SIG-M5 (cell line): Measurements from ENCODE around the gene CRK.
"Not testable (repeated sequence)": the region's sequence is repeated elsewhere in the genome, so short reads cannot be mapped to it uniquely, and the experiment has no call there.

ENCODE experiments used
- DNase-seq: peaks from one replicate; lab custom pipeline; 2025; lab: John Stamatoyannopoulos, UW

CRK gene

GRCh38 chr17:1423456-1424135 is 32.4 kb downstream of the CRK start:
- no peak for DNase-seq

DNA sequence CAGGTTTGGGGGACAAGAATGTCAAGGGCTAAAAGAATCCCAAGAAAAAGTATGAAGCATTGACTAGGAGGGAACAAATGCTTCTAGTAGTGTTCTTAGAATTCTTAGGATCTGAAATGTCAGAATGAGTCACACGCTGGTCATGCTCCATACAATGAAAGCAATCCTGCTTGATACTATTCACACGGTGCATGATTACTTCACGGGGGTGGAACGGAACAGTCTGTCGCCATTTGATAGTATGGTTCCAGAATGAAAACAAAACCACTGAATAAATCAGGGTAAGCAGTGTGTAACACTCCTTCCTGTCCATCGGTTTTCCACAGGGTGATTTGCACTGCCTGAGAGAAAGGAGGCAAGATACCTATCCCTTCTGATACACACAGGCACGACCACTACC is 33.1 kb downstream of the CRK start:
- no peak for DNase-seq

DNA sequence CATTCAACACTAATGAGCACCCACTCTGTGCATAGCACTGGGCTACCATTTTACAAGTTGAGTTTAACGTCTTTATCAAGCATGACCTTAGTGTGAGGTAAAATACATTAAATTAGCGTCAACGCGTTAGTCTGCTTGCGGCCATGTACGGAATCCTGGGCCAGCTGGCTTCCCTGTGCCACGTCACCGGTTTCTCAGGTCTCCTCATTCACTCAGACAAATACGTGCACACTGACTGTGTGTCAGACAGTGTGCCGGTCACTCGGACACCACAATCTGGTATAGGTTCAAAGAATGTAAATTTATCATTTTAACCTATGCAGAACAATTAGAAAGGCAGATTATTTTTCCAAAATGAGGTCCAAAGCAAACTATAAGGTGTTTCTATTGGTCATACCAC is 34.6 kb downstream of the CRK start:
- no peak for DNase-seq

DNA sequence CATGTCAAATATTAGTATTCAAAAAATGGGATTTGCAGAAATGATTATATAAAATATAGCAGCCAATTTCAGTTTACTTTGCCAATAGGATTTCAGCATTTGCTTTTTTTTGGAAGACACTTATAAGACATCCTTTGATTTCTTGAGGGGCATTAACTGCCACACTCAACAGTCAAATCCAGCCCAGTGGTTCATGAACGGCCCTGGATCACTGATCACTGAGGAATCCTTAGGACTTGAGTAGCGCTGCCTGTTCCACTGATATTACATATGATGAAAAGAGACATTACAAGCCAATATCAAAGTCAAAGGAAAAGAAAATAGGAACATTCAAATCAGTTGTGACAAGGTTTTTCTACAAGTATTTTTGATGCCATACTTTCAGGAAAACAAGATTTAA is 35.1 kb downstream of the CRK start:
- DNase-seq: no peak

DNA sequence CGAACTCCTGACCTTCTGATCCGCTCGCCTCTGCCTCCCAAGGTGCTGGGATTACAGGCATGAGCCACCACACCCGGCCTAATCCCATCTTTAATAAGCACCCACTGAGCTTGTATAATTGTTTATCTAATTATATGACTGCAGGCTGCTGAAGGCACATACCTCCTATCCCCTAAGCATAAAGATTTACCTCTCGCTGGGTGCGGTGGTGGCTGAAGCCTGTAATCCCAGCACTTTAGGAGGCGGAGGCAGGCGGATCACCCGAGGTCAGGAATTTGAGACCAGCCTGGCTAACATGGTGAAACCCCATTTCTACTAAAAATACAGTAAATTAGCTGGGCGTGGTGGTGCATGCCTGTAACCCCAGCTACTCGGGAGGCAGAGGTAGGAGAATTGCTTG is 35.9 kb downstream of the CRK start:
- no peak for DNase-seq

DNA sequence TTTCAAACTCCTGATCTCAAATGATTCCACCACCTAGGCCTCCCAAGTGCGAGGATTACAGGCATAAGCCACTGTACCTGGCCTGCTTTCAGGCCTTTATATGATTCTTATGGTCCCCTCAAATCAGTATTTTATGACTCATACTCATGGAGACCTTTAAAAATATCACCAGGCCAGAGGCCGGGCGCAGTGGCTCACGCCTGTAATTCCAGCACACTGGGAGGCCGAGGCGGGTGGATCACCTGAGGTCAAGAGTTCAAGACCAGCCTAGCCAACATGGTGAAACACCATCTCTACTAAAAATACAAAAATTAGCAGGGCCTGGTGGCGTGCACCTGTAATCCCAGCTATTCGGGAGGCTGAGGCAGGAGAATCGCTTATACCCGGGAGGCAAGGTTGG is 37.6 kb downstream of the CRK start:
- DNase-seq: not testable (repeated sequence)

DNA sequence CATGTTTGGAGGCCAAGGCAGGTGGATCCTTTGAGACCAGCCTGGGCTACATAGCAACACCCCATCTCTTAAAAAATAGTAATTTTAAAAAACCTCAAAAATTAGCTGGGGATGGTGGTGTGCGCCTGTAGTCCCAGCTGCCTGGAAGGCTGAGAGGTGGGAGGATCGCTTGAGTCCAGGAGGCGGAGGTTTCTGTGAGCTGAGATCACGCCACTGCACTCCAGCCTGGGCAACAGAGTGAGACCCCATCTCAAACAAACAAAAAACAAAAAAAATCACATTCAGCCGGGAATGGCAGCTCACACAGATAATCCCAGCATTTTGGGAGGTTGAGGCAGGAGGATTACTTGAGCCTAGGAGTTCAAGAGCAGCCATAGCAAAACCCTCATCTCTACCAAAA is 39.6 kb downstream of the CRK start:
- DNase-seq: no peak

DNA sequence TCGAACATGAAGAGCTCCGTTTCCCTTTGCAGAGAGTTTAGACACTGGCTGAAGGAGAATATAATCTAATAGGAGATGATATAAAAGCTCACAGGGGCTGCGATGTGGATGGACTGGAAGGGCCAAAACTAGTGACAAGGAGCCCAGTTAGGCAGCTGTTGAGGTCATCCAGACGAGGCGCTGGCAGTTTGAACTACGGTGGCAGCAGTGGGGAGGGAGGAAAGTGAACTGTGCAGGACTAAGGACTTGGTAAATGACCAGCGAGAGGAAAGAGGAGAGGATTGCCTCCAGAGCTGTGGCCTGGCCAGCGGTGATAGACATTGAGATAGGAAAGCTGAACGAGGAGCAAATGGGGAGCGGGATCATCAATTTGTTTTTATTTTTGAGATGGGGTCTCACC is 41.4 kb downstream of the CRK start:
- no peak for DNase-seq

DNA sequence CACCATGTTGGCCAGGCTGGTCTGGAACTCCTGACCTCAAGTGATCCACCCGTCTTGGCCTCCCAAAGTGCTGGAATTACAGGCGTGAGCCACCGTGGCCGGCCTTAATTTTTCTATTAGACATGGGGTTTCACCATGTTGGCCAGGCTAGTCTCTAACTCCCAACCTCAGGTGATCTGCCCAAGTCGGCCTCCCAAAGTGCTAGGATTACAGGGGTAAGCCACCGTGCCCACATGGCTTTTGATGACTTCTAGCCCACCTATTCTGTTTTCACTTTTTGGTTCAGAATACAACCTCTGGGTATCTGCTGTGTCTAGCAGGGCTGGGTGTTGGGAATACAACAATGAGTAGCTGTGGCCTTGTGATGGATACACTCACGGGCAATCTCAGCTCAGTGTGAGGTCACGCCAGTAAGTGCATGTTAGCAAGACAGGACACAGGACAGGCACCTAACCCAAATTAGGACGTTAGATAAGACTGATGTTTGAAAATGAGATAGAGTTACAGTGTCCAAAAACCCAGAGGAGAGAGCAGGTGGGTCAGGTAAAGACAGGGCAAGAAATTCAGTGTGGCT is 41.9 kb downstream of the CRK start:
- DNase-seq: no peak

- no peak for DNase-seq
Measured at GRCh38 chr17:1413281-1413791, 42.7 kb downstream of the CRK start.

- DNase-seq: no peak
Measured at GRCh38 chr17:1412185-1413110, 43.6 kb downstream of the CRK start.

- DNase-seq: no peak
Measured at GRCh38 chr17:1402262-1402586, 53.8 kb downstream of the CRK start.

DNA sequence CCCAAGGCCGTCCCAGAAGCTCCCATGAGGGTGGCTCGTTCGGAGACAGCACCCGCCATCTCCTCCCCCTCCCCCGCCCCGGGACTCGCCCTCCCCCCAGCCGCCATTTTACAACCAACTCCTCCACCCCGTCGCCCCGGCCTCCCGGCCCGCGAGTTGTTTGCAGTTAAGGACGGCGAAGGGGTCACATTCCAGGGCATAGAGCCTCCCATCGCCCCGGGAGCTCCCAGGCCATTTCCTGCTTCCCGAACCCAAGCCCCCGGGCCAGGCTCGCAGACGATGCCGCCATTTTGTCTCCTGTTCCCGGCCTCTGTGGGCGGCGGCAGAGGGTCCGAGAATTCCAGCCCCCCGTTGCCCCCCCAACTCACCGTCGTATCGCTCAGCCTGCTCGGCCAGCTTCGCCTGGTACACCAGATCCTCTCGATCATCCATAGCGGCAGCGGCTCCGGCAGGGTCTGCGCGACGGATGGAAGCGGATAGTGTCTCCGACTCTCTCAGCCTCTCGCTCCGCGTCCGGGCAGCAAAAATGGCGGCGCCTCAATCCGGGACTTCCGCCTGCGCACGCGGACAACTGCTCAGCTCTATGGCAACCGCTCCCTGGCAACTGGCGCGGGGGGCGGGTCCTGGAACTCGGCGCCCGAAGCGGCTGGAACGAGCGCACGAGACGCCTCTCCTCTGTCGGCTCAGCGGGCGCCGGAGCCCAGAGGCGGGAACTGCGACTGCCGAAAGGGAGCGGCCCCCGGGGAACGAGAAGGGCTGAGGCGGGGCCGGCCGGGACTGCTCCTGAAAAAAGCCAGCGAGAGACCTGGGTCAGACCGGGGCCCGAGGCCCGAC is 56.1 kb downstream of the CRK start, which contains the start of gene YWHAE:
Gene YWHAE, minus strand, starts transcription at position 544 of the 834 bp plus-strand sequence. Its CDS starts 112 bp downstream, at position 432.
- peak; percentile 72 for DNase-seq

GRCh38 chr17:1398931-1399678 is 56.9 kb downstream of the CRK start:
- no peak for DNase-seq

DNA sequence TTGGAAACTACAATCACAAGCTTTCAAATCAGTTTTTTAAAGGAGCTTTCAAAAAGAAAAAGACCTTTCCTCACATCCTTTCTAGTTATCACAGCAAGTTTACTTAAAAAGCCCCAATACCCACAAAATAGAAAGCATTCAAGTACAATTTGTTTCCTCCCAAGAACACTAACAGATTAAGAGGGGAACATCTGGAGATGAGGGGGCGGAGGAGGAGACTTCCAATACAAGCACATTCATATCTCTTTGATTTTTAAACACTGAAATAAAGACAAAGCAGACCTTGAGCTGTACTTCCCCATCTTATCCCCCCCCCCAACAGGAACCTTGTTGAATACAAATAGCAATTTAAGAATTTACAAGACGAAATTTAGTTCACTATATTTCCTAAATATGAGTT is 58.0 kb downstream of the CRK start:
- no peak for DNase-seq

GRCh38 chr17:1395876-1396665 is 60.0 kb downstream of the CRK start:
- DNase-seq: not testable (repeated sequence)

- DNase-seq: no peak
Measured at GRCh38 chr17:1391577-1391976, 64.5 kb downstream of the CRK start.

DNA sequence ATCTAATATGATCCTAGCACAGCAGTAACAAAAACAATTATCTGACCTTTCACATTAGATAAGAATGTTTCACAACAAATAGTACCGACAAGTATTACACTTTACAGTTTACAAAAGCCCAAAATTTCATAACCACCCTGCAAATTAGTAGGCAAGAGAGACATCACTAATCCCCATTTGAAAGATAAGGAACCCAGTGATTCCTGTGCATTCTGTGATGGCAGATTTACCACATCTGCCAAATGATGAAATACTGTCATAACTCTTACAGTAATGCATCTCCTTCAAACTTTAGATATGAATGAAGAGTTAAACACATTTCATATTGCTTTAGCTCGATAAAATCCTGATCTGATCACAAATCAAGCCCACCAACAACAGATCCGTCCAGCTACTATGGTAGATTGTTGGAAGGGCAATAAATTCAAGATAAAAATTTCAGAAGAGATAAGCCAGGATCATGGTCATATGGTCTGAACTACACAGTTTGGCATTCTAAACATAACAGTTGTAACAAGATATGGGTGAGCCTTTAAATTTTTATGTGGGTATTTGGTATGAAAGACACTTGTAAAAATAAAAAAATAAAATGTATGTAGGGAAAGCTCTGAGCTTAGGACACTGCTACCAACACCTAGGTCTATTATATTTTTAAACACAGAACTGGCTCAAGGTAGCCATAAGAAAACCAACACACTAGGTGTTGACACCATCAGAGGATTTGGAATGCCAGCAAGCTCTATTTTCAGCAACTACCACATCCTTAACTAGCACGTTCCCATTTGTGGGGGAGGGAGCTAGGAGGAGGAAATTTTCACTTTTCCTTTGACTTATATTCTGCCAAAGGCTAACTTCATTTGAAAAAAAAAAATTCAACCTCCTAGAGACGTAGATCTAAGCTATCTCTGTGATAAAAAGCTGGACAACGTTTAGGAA is 65.3 kb downstream of the CRK start:
- DNase-seq: peak; percentile 40
